ENCODE data around the gene DVL2. TPM values are rescaled to one million over a fixed set of nuclear protein-coding genes. Genes with fewer than 3 reads are reported as not detected.
"Not testable (repeated sequence)": the region's sequence is repeated elsewhere in the genome, so short reads cannot be mapped to it uniquely, and the experiment has no call there.

Gene DVL2
- total RNA-seq, 1 experiment from 2014 or later, result 133 TPM

DNA sequence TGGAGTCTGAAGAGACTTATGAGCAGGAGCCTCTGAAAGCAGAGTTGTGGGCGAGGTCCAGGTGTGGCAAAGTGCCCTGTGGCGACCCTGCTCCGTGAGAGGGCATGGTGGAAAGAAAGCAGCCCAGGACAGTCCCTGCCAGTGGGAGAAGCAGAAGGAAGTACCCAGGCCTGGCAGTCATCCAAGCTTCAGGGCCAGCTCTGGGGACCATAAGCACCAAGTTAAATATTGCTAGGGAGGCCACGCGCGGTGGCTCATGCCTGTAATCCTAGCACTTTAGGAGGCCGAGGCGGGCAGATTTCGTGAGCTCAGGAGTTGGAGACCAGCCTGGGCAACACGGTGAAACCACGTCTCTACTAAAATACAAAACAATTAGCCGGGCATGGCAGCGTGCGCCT is 50.2 kb downstream of the DVL2 start:
- no peak overlapping the region for H3K4me3 ChIP-seq (ENCODE audit: low read depth, low read length, poor library complexity, severe bottlenecking)
- no TSS peak for BruUV-seq (replicated peaks)
- H3K36me3 ChIP-seq (ENCODE audit: insufficient read depth, low read length, poor library complexity, severe bottlenecking), result no peaks in the 10 kb centered on the region
- intact Hi-C loops (cut with micrococcal nuclease; ENCODE audit: unreplicated experiment), result no loop called here
- TF ChIP-seq, protein P1, sequence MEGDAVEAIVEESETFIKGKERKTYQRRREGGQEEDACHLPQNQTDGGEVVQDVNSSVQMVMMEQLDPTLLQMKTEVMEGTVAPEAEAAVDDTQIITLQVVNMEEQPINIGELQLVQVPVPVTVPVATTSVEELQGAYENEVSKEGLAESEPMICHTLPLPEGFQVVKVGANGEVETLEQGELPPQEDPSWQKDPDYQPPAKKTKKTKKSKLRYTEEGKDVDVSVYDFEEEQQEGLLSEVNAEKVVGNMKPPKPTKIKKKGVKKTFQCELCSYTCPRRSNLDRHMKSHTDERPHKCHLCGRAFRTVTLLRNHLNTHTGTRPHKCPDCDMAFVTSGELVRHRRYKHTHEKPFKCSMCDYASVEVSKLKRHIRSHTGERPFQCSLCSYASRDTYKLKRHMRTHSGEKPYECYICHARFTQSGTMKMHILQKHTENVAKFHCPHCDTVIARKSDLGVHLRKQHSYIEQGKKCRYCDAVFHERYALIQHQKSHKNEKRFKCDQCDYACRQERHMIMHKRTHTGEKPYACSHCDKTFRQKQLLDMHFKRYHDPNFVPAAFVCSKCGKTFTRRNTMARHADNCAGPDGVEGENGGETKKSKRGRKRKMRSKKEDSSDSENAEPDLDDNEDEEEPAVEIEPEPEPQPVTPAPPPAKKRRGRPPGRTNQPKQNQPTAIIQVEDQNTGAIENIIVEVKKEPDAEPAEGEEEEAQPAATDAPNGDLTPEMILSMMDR (conservative IDR thresholded peaks at IDR 0.05; ENCODE audit: low read depth, low read length), result no peak
- no peak for TF ChIP-seq EZH2 (IDR thresholded peaks at IDR 0.05; ENCODE audit: borderline replicate concordance, low read depth, low read length, poor library complexity, severe bottlenecking)
- H3K4me1 ChIP-seq (ENCODE audit: insufficient read depth, low read length, poor library complexity, severe bottlenecking), result no peaks in the 10 kb centered on the region
- no peak for DNase-seq (ENCODE audit: low spot score)
- no peak overlapping the region for H3K27ac ChIP-seq (ENCODE audit: low read depth, low read length, poor library complexity, severe bottlenecking)
- CTCF ChIA-PET, result no interaction called here
- POLR2A ChIA-PET (ENCODE audit: low non-redundant PET), result no interaction called here
- H3K27me3 ChIP-seq (replicated peaks; ENCODE audit: insufficient read depth, low read depth, low read length, poor library complexity), result no peaks in the 10 kb centered on the region
- H3K9me3 ChIP-seq (ENCODE audit: low read depth, low read length, poor library complexity, severe bottlenecking), result no peaks in the 10 kb centered on the region

DNA sequence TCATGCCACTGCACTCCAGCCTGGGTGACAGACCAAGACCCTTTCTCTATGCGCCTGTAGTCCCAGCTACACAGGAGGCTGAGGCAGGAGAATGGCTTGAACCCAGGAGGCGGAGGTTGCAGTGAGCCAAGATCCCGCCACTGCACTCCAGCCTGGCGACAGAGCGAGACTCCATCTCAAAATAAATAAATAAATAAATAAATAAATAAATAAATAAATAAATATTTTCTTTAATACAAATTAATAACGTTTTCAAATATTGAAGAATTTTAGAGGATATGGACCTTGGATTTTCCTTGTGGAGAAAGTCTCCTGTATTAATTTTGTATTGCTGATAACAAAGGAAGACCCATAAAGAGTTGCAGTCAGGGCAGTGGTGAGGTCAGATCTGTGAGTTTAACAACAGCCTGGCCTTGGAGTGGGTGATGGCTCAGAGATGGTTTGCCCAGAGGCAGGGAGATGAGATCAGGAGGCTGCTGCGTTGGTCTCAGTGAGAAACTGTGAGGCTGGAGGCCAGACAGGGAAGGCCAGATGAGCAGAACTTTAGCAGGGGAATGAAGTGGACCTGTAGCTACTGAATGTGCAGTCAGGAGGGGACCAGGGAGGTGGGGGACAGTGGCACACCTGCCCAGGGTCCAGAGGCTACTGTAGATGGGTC is 50.8 kb downstream of the DVL2 start:
- no peak for DNase-seq (ENCODE audit: low spot score)
- H3K27ac ChIP-seq (ENCODE audit: low read depth, low read length, poor library complexity, severe bottlenecking), result no peak overlapping the region
- POLR2A ChIA-PET (ENCODE audit: low non-redundant PET), result no interaction called here

GRCh38 chr17:7182101-7182500 is 52.2 kb downstream of the DVL2 start:
- POLR2A ChIA-PET (ENCODE audit: low non-redundant PET); DNase-seq (ENCODE audit: low spot score); H3K27me3 ChIP-seq (replicated peaks; ENCODE audit: insufficient read depth, low read depth, low read length, poor library complexity); H3K4me3 ChIP-seq (ENCODE audit: low read depth, low read length, poor library complexity, severe bottlenecking); intact Hi-C loops (cut with micrococcal nuclease; ENCODE audit: unreplicated experiment); H3K4me1 ChIP-seq (ENCODE audit: insufficient read depth, low read length, poor library complexity, severe bottlenecking); H3K36me3 ChIP-seq (ENCODE audit: insufficient read depth, low read length, poor library complexity, severe bottlenecking); H3K9me3 ChIP-seq (ENCODE audit: low read depth, low read length, poor library complexity, severe bottlenecking); BruUV-seq (replicated peaks); CTCF ChIA-PET; H3K27ac ChIP-seq (ENCODE audit: low read depth, low read length, poor library complexity, severe bottlenecking): not testable (repeated sequence)

More for the DNA sequence above, 50.8 kb downstream of the DVL2 start:
- CTCF ChIA-PET, result no interaction called here
- no peaks in the 10 kb centered on the region for H3K9me3 ChIP-seq (ENCODE audit: low read depth, low read length, poor library complexity, severe bottlenecking)
- BruUV-seq (replicated peaks), result no TSS peak
- H3K4me1 ChIP-seq (ENCODE audit: insufficient read depth, low read length, poor library complexity, severe bottlenecking), result no peaks in the 10 kb centered on the region
- no peaks in the 10 kb centered on the region for H3K36me3 ChIP-seq (ENCODE audit: insufficient read depth, low read length, poor library complexity, severe bottlenecking)
- no peak overlapping the region for H3K4me3 ChIP-seq (ENCODE audit: low read depth, low read length, poor library complexity, severe bottlenecking)
- intact Hi-C loops (cut with micrococcal nuclease; ENCODE audit: unreplicated experiment), result no loop called here
- H3K27me3 ChIP-seq (replicated peaks; ENCODE audit: insufficient read depth, low read depth, low read length, poor library complexity), result no peaks in the 10 kb centered on the region
- TF ChIP-seq, protein P1 (conservative IDR thresholded peaks at IDR 0.05; ENCODE audit: low read depth, low read length), result no peak
- TF ChIP-seq EZH2 (IDR thresholded peaks at IDR 0.05; ENCODE audit: borderline replicate concordance, low read depth, low read length, poor library complexity, severe bottlenecking), result no peak
